GM10847 (cell line): ENCODE measurements around the gene RPL10A.

Experiments used
- POLR2A ChIP-seq: IDR thresholded peaks from 2 replicates; pipeline ENCODE4 v1.6.1; 2011; ENCODE audit not compliant: insufficient read length; ENCODE audit errors: extremely low read depth

The RPL10A gene

GRCh38 chr6:35483062-35483461, 14.9 kb downstream of the RPL10A start:
- TF ChIP-seq POLR2A, result no peak

- no peak for TF ChIP-seq POLR2A
Observed at GRCh38 chr6:35483490-35483889, 15.3 kb downstream of the RPL10A start.

- TF ChIP-seq POLR2A, result no peak
Observed at GRCh38 chr6:35483893-35484645, 15.9 kb downstream of the RPL10A start.

GRCh38 chr6:35484921-35485392, 16.8 kb downstream of the RPL10A start:
- no peak for TF ChIP-seq POLR2A

- no peak for TF ChIP-seq POLR2A
Observed at GRCh38 chr6:35485402-35485877, 17.2 kb downstream of the RPL10A start.

GRCh38 chr6:35486005-35486925, 18.1 kb downstream of the RPL10A start:
- no peak for TF ChIP-seq POLR2A

- TF ChIP-seq POLR2A, result no peak
Observed at GRCh38 chr6:35487658-35488516, 19.7 kb downstream of the RPL10A start.

- no peak for TF ChIP-seq POLR2A
Observed at GRCh38 chr6:35488517-35488862, 20.3 kb downstream of the RPL10A start.

GRCh38 chr6:35489066-35489465, 20.9 kb downstream of the RPL10A start:
- TF ChIP-seq POLR2A, result no peak

GRCh38 chr6:35489995-35490791, 22.0 kb downstream of the RPL10A start:
- no peak for TF ChIP-seq POLR2A

GRCh38 chr6:35490821-35491557, 22.8 kb downstream of the RPL10A start:
- TF ChIP-seq POLR2A, result no peak

GRCh38 chr6:35491558-35492257, 23.5 kb downstream of the RPL10A start:
- no peak for TF ChIP-seq POLR2A
